Activated T-cell treated with anti-CD3 and anti-CD28 coated beads, Interleukin-2, amount 50 U/mL, for 48 hours (primary cell): ENCODE data around the gene ARHGAP45.
"Not testable (repeated sequence)": the region's sequence is repeated elsewhere in the genome, so short reads cannot be mapped to it uniquely, and the experiment has no call there.

Source experiments
- DNase-seq, 2 experiments: peaks; one replicate each; pipeline ENCODE4 v3.0.0-alpha.2; 2020

The ARHGAP45 gene

DNA sequence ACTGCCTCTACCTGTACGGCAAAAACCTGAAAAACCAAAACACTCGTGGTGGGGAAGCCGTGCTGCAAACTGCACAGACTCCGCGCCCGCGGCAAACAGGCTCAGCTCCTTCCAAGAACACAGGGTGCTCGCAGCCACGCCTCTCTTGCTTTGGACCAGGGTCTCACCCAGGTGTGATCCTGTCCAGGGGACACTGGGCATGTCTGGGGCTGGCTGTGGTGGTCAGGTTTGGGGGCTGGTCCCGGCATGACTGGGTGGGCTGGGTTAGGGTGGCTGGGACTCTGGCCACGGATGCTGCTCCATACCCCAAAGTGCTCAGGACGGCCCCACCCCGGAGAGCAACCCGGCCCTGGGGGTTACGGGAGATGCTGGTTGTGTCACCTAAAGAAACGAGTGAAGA is 50.7 kb downstream of the ARHGAP45 start:
- no peak for DNase-seq

DNA sequence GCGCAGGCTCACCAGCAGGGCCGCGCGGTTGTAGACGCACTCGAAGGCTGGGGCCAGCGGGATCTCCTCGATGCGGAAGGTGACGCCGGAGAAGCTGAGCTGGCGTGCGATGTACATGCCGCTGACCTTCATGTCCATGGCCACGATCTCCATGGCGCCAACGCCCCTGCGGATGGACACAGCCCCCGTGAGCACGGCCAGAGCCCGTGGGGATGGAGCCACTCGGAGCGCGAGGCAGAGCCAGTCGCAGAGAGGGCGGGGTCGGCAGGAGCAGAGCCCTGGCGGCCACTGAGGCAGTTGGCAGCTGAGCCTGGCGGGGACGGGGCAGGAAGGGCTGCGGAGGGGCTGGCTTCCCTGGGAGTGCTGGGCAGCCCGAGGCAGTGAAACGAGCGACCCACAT is 52.0 kb downstream of the ARHGAP45 start:
- no peak for DNase-seq

DNA sequence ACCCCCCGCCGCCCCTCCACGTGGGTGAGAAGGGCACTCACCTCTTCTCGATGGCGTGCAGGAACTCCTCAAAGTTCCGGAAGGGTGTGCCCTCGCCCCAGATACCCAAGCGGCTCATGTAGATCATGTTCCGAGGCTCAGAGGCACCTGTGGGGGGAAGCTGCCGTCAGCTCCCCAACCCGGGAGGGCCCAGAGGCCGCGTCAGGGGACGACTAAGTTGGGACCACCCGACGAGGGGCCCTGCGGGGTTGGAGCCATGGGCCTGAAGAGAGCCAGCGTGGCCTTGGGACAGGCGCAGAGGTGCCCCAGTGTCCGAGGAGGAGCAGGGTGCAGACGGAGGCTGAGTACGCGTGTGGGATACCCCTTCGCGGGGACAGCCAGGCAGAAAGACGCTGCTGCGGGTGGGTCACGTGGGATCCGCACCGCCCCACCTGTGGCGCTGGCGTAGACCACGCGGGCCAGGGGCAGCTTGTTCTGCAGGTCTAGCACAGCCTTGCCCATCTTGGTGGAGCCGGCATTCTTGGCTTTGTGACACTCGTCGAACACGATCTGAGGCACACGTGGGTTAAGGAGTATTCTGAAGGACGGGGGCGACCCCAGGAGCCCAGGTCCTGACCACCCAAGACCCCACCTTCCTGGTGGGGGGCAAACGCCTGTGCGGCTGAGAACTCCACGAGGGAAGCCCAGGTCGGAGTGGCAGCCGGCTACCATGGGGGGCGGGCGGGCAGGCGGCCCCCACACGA is 52.7 kb downstream of the ARHGAP45 start:
- no peak for DNase-seq

DNA sequence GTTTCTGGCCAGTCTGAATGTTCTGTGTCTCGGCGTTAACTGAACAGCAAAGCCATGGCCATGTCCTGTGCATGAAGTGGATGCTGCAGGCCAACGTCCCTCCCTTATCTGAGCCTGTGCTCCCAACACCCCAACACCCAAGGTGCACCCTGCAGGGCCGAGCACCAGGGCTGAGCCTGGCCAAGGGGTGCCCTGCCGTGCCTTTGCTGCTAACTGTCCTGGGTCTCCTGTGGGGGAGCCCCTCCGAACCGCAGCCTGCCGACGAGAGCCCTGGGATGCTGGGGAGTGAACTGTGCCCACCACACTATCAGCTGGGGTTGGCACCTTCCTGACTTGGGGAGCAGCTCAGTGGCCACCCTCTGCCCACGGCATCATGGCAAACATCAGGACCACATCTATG is 54.4 kb downstream of the ARHGAP45 start:
- DNase-seq: no peak

DNA sequence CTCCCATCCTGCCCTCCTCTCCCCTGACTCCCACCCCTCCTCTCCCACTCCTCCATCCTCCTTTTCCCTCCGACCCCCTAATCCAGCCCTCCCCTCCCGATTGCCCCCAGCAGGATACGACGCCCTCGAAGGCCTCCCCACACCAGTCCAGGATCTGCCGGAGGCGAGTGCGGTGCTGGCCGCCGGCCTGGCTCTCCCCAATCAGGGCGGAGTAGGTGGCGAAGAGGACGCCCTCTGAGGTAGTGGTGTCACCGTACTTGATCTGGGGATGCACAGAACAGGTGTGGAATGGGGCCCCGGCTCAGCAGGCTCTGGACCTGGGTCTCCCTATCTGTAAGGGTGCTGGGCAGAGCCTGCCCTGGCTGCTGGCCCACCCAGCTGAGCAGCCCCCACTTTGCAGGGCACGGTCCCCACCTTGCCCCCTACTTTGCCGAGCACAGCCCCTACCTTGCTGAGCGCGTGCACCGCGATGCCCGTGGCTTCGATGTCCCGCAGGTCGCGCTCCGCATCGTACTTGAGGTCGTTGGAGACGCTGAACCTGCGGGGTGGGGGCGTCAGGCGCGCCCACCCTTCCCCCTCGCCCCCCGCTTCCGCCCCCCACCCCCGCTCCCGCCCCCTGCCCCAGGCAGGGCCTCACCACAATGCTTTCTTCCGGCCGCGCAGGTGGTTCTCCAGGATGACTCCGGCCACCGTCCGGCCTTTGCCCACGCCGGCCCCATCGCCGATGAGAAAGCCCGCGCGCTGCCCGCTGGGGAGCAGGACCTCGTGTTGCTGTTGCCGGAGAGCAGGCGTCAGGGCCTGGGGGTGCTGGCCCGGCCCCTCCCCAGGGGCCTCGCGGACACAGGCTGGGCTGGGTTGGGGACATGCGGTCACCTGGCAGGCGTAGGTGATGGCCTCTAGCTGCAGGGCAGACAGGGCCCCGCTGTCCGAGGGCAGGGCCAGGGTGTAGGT is 55.3 kb downstream of the ARHGAP45 start:
- no peak for DNase-seq

- DNase-seq: peak; percentile 87 to 89
These were observed 56.0 kb downstream of the ARHGAP45 start for GRCh38 chr19:1122972-1123363.

GRCh38 chr19:1123381-1123780 is 56.4 kb downstream of the ARHGAP45 start:
- no peak for DNase-seq

GRCh38 chr19:1123885-1124677 is 57.1 kb downstream of the ARHGAP45 start:
- no peak for DNase-seq

DNA sequence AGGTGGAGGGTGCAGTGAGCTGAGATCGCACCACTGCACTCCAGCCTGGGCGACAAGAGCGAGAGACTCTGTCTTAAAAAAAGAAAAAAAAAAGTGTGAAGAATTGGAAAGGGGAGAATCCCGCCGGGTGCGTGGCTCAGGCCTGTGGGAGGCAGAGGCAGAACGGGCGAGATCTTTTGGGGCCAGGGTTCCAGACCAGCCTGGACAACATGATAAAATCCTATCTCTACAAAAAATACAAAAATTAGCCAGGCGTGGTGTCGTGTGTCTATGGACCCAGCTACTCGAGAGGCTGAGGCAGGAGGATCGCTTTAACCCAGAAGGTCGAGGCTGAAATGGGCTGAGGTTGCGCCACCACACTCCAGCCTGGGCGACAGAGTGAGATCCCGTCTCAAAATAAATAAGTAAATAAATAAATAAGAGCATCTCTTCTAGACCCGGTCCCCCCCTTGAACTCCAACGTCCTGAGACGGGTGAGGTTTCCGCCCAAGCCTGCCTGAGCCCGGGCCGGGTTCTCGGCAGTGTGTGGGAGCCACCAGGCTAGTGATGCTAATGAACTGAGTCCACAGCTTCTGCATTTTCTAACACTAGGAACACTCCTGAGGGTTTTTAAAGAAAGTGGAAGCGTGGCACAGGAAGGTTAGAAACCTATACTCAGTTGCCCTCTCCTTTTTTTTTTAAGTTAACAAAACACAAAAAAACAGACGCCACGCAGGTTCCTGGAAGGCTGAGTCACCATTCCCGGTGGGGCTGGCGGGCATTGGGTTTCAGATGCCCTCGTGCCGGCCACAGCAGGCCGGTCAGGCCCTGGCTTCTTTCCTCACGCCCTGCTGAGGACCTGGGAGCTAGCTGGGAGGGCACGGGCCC is 58.9 kb downstream of the ARHGAP45 start:
- DNase-seq: no peak

DNA sequence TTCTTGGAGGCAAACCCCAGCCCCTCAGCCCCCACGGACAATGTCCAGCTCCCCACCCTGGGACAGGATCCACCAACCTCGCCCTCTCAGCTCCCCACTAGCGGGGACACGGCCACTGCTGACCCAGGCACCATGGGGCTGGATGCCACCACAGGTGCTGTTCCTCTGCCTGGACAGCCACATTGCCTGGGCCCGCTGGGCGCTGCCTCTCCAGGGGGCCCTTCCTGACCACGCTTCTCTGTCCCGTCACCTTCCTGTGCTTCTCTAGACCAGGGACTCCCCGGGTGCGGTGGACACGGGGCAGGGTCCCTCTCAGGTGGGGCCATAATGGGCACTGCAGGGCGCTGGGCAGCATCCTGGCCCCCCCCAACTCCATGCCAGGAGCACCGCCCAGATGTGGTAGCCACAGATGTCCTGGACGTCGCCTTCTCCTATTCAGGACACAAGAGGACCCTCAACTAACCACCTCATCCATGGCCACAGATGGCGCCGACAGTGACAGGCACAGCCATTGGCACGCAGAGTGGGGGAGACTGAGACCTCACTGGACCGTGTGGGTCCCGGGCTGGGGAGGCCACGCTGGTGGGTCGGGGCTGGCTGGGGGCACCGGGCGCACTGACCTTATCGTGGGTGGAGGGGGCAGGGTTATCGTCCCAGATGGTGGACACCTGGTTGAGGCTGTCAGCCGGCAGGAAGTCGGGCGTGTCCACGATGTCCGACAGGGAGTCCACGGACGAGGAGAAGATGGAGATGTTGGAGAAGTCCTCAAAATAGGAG is 60.2 kb downstream of the ARHGAP45 start:
- peak in 1 of 2 experiments; percentile 17 for DNase-seq

DNA sequence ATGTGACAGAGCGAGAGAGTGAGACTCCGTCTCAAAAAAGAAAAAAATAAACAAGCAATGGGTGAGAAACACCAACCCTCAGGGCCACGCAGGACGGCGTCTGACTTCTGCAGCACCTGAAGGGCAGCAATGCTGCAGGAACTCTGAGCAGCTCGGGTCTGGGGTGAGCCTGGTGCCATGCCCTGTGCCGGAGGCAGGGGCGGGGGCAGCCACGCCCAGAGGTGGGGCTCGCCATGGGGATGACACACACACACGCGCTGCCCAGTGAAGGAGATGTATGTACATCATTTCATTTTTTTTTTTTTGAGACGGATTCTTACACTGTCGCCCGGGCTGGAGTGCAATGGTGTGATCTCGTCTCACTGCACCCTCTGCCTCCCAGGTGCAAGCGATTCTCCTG is 61.1 kb downstream of the ARHGAP45 start:
- DNase-seq: peak in 1 of 2 experiments; percentile 18

DNA sequence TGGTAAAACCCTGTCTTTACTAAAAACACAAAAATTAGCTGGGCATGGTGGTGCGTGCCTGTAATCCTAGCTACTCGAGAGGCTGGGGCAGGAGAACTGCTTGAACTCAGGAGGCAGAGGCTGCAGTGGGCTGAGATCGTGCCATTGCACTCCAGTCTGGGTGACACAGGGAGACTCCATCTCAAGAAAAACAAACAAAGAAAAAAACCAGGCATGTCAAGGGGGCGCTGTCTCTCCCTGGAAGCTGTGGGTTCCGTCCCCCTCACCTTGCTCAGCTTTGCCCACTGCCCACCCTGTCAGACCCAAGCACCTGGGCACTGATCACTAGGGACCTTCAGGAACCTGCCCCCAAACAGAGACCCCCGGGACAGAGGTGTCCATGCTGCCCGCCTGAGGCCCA is 62.1 kb downstream of the ARHGAP45 start:
- DNase-seq: not testable (repeated sequence)

DNA sequence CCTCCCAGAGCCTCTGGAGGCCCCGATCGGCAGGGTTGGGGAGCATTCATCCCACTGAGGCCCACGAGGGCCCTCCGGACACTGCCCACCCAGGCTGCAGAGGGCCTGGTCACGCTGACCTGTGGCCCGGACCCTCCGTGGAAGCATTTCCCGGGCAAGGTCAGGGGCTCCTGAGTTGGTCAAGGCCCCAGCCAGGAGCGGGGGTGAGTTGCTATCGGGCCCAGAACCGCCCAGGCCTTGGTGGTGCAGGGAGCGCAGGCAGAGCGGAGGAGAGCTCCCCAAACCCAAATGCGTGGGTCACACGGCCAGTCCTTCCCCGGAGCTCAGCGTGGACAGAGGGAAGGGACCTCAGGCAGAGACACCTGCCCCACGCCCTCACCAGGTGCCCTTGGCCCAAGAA is 62.6 kb downstream of the ARHGAP45 start:
- DNase-seq: peak in 1 of 2 experiments; percentile 19

- DNase-seq: peak; percentile 61 to 70
These were observed 64.1 kb downstream of the ARHGAP45 start for GRCh38 chr19:1130771-1131717.

GRCh38 chr19:1131718-1132551 is 65.0 kb downstream of the ARHGAP45 start:
- peak; percentile 92 to 95 for DNase-seq

DNA sequence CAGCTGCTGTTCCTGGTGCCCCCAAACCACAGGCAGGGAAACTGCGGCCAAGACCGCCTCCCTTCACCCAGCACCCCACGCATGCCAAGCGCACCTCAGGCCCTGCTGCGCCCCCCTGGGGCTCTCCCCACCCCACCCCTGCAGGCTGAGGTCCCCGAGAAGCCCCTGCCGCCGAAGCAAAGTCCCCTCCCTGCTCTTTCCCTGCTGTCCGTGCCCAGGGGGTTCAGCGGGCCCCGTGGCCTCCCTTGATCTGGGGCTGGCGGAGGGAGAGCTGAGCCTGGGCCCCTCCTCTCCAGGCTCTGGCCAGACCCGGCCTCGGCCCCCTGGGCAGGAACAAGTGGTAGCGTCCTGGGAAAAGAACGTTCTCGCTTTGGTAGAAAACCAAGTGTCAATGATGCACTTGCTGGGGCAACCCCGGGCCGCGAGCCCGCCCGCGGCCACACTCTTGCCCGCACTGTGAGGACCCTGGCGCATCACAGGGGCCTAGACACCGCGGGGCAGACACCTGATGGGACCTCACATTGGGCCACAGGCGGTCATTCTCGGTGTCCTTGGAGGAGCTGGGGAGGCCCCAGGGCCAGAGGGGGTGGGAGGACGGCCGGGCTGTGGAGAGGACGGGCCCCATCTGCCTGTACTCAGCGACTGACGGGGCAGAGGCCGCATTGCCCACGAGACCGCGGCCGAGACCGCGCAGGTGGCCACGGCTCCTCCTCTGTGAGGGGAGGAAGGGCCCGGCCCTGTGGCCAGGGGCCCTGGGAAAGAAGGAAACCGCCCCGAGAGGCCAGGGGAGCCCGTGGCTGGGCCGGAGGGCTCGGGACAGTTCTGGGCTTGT is 65.8 kb downstream of the ARHGAP45 start:
- DNase-seq: peak in 1 of 2 experiments; percentile 78

DNA sequence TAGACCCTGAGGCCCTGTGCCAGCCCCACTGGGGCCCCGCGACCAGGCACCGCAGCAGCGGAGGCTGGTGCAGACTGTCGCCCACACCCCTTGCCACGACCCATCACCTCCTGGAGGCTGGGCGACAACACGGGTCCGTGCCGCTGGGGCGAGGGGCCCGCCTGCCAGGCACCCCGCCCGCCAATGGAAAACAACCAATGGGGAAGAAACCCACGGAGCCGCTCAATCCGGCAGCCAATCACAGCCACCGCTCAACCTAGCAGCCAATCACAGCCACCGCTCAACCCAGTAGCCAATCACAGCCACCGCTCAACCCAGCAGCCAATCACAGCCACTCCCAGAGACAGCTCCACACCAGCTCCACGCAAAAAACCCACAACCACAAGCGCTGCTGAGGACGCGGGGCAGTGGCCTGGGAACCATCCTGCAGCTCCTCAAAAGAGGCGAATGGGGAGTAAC is 66.5 kb downstream of the ARHGAP45 start:
- peak; percentile 91 to 94 for DNase-seq

- DNase-seq: no peak
These were observed 67.5 kb downstream of the ARHGAP45 start for GRCh38 chr19:1134431-1134830.
